Transverse colon (tissue), 4 donors: ENCODE results near the gene RNF114. TPM values are rescaled to one million over a fixed set of nuclear protein-coding genes. Genes with fewer than 3 reads are reported as not detected.

ENCODE experiments used
- DNase-seq: peaks from one replicate; pipeline ENCODE4 v3.0.0-alpha.2; 2019
- H3K27ac ChIP-seq, 4 donors: fragments of 200-600 bp; sonication (generic); 2 replicates each; pipeline ENCODE4 v1.5.1; 2016 to 2018; ENCODE audit warnings: inconsistent platforms in 4 of 4
- H3K27me3 ChIP-seq: fragments of 200-600 bp; sonication (generic); 2 replicates; pipeline ENCODE4 v1.5.1; 2017; ENCODE audit warnings: inconsistent platforms
- H3K36me3 ChIP-seq, 4 donors: fragments of 200-600 bp; sonication (generic); 2 replicates each; pipeline ENCODE4 v1.5.1; 2017 to 2019; ENCODE audit warnings: inconsistent platforms in 4 of 4
- H3K4me1 ChIP-seq, 4 donors: fragments of 200-600 bp; sonication (generic); 2 replicates each; pipeline ENCODE4 v1.5.1; 2017 to 2020; ENCODE audit warnings: inconsistent platforms in 4 of 4
- H3K4me3 ChIP-seq, 4 donors: fragments of 200-600 bp; sonication (generic); 1 replicate in 1 of 4; 2 replicates in 3 of 4; pipeline versions ENCODE4 v1.5.1 to v1.6.1; 2017 to 2019; ENCODE audit warnings: inconsistent platforms in 4 of 4
- H3K9me3 ChIP-seq, 2 donors: fragments of 200-600 bp; sonication (generic); 2 replicates each; pipeline ENCODE4 v1.5.1; 2017 to 2019; ENCODE audit warnings: inconsistent platforms in 2 of 2
- EP300 ChIP-seq: sonication (generic); formaldehyde crosslinking; IDR thresholded peaks from one replicate; pipeline ENCODE4 v1.6.1; 2017; ENCODE audit warnings: antibody characterized with exemption, low read depth
- POLR2A ChIP-seq: fragments of 450-650 bp; IDR thresholded peaks from one replicate; pipeline ENCODE4 v1.6.1; 2016; ENCODE audit warnings: antibody characterized with exemption, mild to moderate bottlenecking, moderate library complexity
- POLR2AphosphoS5 ChIP-seq, 3 donors: sonication (generic); formaldehyde crosslinking; IDR thresholded peaks; one replicate each; pipeline ENCODE4 v1.6.1; 2016; ENCODE audit warnings: antibody characterized with exemption in 3 of 3
- WGBS, 2 donors: methylation state at CpG; one replicate each; pipeline ENCODE4 v1.1.5; 2018; ENCODE audit warnings: low coverage in 1 of 2; 5-methylcytosine and 5-hydroxymethylcytosine counted together
- in situ Hi-C, 4 donors: fragments of 200-750 bp; cut with MboI; loops; one replicate each; pipeline versions ENCODE4 v1.15.0 to v1.15.1; 2017; ENCODE audit warnings: low sequenced_read_pairs in 3 of 4, low pct_ligation_motif_present in 1 of 4, low pct_unique_long_range_greater_than_20kb in 1 of 4
- intact Hi-C: fragments of 100-400 bp; cut with DNase I; formaldehyde crosslinking; loops from one replicate; pipeline ENCODE4 v1.15.1; 2023; ENCODE audit warnings: low total_unique reads
- total RNA-seq, 4 donors: library from RNA; depleted of rRNA; stranded (reverse); fragments of >200 nt; gene quantifications; one replicate each; pipeline ENCODE4 v1.1.0, GENCODE V29; 2016
- TF ChIP-seq, protein P1 (sequence below), 5 experiments: fragments of 200-600 bp in 3 of 5; fragments of 450-650 bp in 2 of 5; sonication (generic) in 3 of 5; IDR thresholded peaks; 1 replicate in 2 of 5; 2 replicates in 3 of 5; pipeline ENCODE4 v1.5.1; 2016 to 2017; ENCODE audit warnings: antibody characterized with exemption in 5 of 5, inconsistent platforms in 3 of 5, mild to moderate bottlenecking in 2 of 5, moderate library complexity in 1 of 5

The RNF114 gene
- total RNA-seq, 4 donors from 2014 or later = 108 to 271 (median 217) TPM

DNA sequence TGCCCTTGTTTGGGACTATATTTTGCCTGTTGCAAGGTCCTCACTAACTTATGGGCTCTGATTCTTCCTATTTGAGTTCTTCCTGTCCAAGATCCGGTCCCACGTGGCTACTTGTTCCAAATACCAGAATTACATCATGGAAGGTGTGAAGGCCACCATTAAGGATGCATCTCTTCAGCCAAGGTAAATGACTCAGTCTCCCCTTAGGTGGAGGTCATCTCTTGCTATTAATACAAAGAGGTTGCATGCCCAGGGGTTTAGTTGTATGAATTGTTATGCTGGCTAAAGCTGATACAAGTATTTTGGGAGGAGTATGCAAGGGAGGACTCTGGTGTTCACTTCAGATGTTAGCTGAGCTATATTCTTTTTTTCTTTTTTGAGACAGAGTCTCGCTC lies 9.1 kb downstream of the RNF114 start:
- no peaks in the 10 kb centered on the region for H3K9me3 ChIP-seq
- no peak overlapping the region for H3K27ac ChIP-seq
- peaks cover 4 to 17% (median 5%) of the 10 kb centered on the region in 4 donors for H3K4me1 ChIP-seq
- 61 to 83% methylated on average over 3 of the region's 3 CpGs for WGBS, 2 donors
- no peak for DNase-seq
- no peak overlapping the region for H3K4me3 ChIP-seq
- H3K36me3 ChIP-seq = peaks cover 0 to 71% (median 30%) of the 10 kb centered on the region in 4 donors
- TF ChIP-seq, protein P1, sequence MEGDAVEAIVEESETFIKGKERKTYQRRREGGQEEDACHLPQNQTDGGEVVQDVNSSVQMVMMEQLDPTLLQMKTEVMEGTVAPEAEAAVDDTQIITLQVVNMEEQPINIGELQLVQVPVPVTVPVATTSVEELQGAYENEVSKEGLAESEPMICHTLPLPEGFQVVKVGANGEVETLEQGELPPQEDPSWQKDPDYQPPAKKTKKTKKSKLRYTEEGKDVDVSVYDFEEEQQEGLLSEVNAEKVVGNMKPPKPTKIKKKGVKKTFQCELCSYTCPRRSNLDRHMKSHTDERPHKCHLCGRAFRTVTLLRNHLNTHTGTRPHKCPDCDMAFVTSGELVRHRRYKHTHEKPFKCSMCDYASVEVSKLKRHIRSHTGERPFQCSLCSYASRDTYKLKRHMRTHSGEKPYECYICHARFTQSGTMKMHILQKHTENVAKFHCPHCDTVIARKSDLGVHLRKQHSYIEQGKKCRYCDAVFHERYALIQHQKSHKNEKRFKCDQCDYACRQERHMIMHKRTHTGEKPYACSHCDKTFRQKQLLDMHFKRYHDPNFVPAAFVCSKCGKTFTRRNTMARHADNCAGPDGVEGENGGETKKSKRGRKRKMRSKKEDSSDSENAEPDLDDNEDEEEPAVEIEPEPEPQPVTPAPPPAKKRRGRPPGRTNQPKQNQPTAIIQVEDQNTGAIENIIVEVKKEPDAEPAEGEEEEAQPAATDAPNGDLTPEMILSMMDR (IDR thresholded peaks at IDR 0.05) = no peak
- TF ChIP-seq POLR2A = no peak
- no peak for TF ChIP-seq EP300
- no peak for TF ChIP-seq POLR2AphosphoS5 (IDR thresholded peaks at IDR 0.05)
- intact Hi-C loops = no loop called here
- in situ Hi-C loops = no loop called here
- H3K27me3 ChIP-seq = no peaks in the 10 kb centered on the region

DNA sequence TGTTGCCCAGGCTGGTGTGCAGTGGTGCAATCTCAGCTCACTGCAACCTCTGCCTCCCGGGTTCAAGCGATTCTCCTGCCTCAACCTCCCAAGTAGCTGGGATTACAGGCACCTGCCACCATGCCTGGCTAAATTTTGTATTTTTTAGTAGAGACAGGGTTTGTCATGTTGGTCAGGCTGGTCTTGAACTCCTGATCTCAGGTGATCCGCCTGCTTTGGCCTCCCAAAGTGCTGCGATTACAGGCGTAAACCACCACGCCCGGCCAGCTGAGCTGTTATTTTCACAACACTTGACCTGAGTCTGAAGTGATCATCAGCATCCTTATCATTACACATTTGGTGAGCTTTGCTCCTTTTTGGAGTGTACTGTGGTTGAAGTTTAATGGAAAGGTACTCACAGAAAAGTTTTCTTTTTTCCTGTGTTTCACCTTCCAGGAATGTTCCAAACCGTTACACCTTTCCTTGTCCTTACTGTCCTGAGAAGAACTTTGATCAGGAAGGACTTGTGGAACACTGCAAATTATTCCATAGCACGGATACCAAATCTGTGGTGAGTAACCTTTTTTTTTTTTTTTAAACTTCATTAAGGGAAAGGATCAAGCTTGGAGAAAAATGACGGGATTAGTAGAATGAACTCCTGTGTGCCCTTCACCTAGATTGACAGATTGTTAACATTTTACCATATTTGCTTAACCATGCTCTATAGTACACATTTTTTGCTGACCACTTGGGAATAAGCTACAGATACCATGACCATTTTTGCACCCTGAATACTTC lies 9.7 kb downstream of the RNF114 start:
- in situ Hi-C loops (no loop called here), intact Hi-C loops (no loop called here)
- DNase-seq = no peak
- no peak overlapping the region for H3K4me3 ChIP-seq
- H3K36me3 ChIP-seq = peaks cover 0 to 73% (median 32%) of the 10 kb centered on the region in 4 donors
- TF ChIP-seq EP300 = no peak
- no peaks in the 10 kb centered on the region for H3K9me3 ChIP-seq
- H3K27me3 ChIP-seq = no peaks in the 10 kb centered on the region
- peaks cover 4 to 17% (median 5%) of the 10 kb centered on the region in 4 donors for H3K4me1 ChIP-seq
- H3K27ac ChIP-seq = no peak overlapping the region
- WGBS, 2 donors = 70 to 80% methylated on average over 3 to 10 of the region's 10 CpGs

DNA sequence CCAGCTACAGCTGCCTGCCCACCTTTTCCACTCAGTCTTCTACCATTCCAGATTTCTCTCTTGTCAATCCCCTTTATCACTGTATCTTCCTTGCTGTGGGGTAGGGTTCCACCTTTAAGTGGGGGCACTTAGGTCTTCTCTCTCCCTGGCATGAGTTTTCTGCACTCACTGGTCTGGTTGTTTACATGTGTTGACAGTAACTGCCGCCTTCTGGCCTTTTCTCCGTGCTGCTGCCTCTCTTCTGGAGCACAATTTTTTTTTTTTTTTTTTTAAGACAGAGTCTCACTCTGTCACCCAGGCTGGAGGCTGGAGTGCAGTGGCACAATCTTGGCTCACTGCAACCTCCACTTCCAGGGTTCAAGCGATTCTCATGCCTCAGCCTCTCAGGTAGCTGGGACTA lies 12.0 kb downstream of the RNF114 start:
- no peaks in the 10 kb centered on the region for H3K9me3 ChIP-seq
- no peak overlapping the region for H3K27ac ChIP-seq
- peaks cover 2 to 9% (median 4%) of the 10 kb centered on the region in 4 donors for H3K4me1 ChIP-seq
- H3K4me3 ChIP-seq = no peak overlapping the region
- intact Hi-C loops (no loop called here), in situ Hi-C loops (no loop called here)
- H3K36me3 ChIP-seq = peaks cover 0 to 72% (median 36%) of the 10 kb centered on the region in 4 donors
- WGBS, 2 donors = 47 to 84% methylated on average over 2 to 3 of the region's 3 CpGs
- no peak for DNase-seq
- no peak for TF ChIP-seq EP300
- TF ChIP-seq, protein P1 (IDR thresholded peaks at IDR 0.05) = no peak
- TF ChIP-seq POLR2AphosphoS5 (IDR thresholded peaks at IDR 0.05) = no peak
- no peak for TF ChIP-seq POLR2A
- H3K27me3 ChIP-seq = no peaks in the 10 kb centered on the region

DNA sequence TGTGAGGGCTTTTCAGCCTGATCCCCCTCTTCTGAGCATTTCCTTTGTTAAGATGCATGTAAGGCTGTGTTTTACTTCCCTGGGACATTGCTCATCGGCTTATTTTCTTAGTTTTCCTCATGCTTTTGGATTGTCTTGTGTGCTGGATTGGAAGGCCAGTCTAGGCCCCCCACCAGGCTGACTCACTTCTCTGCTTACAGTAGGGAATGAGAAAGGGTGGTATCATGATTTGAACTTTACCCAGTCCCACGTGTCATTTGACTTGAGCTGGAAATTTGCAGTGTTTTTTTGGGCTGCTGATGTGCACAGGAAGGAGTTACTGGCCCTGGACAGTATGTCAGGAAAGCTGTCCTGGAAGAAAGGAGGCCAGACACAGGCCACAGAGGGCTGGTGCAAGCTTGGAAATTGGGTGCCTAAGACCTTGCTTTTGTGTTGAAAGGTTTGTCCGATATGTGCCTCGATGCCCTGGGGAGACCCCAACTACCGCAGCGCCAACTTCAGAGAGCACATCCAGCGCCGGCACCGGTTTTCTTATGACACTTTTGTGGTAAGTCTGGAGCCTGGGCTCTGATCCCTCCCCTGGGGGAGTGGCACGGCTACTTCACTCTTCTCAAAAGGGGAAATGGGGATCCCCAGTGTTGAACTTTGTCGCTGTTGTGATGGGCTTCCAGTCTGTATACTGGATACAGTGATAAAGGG lies 12.8 kb downstream of the RNF114 start:
- TF ChIP-seq EP300 (no peak), POLR2A (no peak)
- TF ChIP-seq, protein P1 (IDR thresholded peaks at IDR 0.05) = no peak
- WGBS, 2 donors = 92% methylated on average over 11 of the region's 11 CpGs; no CpG with 5 or more reads in 1 of the 2 donors
- Histone ChIP-seq H3K36me3 (peaks cover 0 to 78% (median 41%) of the 10 kb centered on the region in 4 donors), H3K4me1 (peaks cover 0 to 7% (median 3%) of the 10 kb centered on the region in 4 donors), H3K4me3 (no peak overlapping the region), H3K27me3 (no peaks in the 10 kb centered on the region), H3K9me3 (no peaks in the 10 kb centered on the region), H3K27ac (no peak overlapping the region)
- intact Hi-C loops = no loop called here
- in situ Hi-C loops = no loop called here
- no peak for DNase-seq
